Stromal cell of bone marrow (primary cell): ENCODE measurements around the gene ATP5MG.
"Not testable (repeated sequence)": the region's sequence is repeated elsewhere in the genome, so short reads cannot be mapped to it uniquely, and the experiment has no call there.

Source experiments
- DNase-seq: peaks from one replicate; pipeline ENCODE4 v3.0.0-alpha.2; 2012; ENCODE audit warnings: low read depth

The ATP5MG gene

GRCh38 chr11:118410055-118410745, 8.8 kb downstream of the ATP5MG start:
- no peak for DNase-seq

GRCh38 chr11:118411530-118411929, 10.1 kb downstream of the ATP5MG start:
- DNase-seq, result no peak

- DNase-seq, result no peak
Observed at GRCh38 chr11:118412921-118413320, 11.5 kb downstream of the ATP5MG start.

- no peak for DNase-seq
Observed at GRCh38 chr11:118415062-118415738, 13.8 kb downstream of the ATP5MG start.

- DNase-seq, result peak; percentile 88
Observed at GRCh38 chr11:118415739-118416068, 14.3 kb downstream of the ATP5MG start.

GRCh38 chr11:118416900-118417299, 15.5 kb downstream of the ATP5MG start:
- not testable (repeated sequence) for DNase-seq

- DNase-seq, result no peak
Observed at GRCh38 chr11:118417801-118418200, 16.4 kb downstream of the ATP5MG start.

- no peak for DNase-seq
Observed at GRCh38 chr11:118418766-118419165, 17.4 kb downstream of the ATP5MG start.

GRCh38 chr11:118427707-118428106, 26.3 kb downstream of the ATP5MG start:
- no peak for DNase-seq

- no peak for DNase-seq
Observed at GRCh38 chr11:118430956-118431355, 29.6 kb downstream of the ATP5MG start.

- DNase-seq, result no peak
Observed at GRCh38 chr11:118434123-118434552, 32.7 kb downstream of the ATP5MG start.

- DNase-seq, result no peak
Observed at GRCh38 chr11:118434553-118435289, 33.3 kb downstream of the ATP5MG start.

GRCh38 chr11:118435290-118435892, 34.0 kb downstream of the ATP5MG start:
- no peak for DNase-seq

GRCh38 chr11:118435893-118436624, 34.7 kb downstream of the ATP5MG start, which contains the start of gene KMT2A:
KMT2A (plus strand) TSS chr11:118436492; CDS start chr11:118436513, 21 bp downstream.
- peak; percentile 96 for DNase-seq

- no peak for DNase-seq
Observed at GRCh38 chr11:118436639-118437207, 35.3 kb downstream of the ATP5MG start.

GRCh38 chr11:118437208-118438125, 36.1 kb downstream of the ATP5MG start:
- no peak for DNase-seq

- peak; percentile 86 for DNase-seq
Observed at GRCh38 chr11:118438314-118438931, 37.0 kb downstream of the ATP5MG start.

GRCh38 chr11:118439646-118440045, 38.2 kb downstream of the ATP5MG start:
- no peak for DNase-seq

- no peak for DNase-seq
Observed at GRCh38 chr11:118441770-118442275, 40.4 kb downstream of the ATP5MG start.

- DNase-seq, result no peak
Observed at GRCh38 chr11:118442301-118442700, 40.9 kb downstream of the ATP5MG start.
